ENCODE results near the gene GPR75. TPM values are rescaled to one million over a fixed set of nuclear protein-coding genes. Genes with fewer than 3 reads are reported as not detected.

The GPR75 gene
- 2.3 TPM for total RNA-seq

DNA sequence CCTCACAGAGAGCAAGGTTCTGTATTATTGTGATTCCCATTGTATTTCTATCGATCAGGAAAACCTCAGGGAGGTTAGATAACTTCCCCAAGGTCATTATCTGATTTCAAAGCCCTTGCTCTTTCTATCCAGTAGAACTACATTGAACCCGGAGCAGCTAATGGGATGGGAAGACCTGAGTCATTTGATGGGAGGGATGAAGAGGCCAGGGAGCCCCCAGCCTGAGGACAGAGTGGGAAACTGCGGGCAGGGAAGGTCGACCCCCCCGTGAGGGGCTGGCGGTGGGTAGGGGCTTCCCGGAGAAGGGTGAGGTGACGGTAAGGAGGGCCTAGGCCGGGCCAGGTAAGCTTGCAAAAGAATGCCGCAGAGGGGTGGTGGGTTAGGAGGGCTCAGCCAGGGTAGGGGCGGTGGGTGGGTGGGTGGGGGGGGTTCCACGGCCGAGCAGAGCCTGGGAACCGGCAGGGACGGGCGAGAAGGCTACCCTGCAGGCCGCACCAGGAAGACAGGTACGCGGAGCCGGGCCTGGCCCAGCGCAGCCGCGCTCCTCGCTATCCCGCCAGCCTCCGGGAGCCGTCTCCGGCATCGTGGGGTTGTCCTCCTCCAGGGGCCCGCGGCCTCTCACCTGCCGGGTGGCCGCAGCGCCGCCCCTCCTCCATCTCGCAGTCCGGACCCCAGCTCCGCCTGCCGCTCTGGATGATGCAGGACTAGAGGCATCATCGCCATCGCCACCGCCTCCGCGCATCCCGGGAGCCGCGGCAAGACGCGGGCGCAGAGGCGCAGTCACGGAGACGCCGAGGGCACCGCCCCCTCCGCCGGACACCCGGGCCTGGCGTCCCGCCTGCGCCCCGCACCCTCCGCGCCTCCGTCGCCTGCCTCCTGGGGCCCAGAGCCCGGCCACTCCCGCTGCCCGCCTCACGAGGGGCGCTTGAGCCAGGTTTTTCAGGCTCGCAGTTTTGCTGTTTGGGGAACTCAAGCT lies at the start of gene GPR75:
Gene GPR75 (minus strand): TSS at position 762 of the 976 bp plus-strand sequence. CDS start 5,211 bp downstream, outside the sequence.
- DNase-seq: no peak

DNA sequence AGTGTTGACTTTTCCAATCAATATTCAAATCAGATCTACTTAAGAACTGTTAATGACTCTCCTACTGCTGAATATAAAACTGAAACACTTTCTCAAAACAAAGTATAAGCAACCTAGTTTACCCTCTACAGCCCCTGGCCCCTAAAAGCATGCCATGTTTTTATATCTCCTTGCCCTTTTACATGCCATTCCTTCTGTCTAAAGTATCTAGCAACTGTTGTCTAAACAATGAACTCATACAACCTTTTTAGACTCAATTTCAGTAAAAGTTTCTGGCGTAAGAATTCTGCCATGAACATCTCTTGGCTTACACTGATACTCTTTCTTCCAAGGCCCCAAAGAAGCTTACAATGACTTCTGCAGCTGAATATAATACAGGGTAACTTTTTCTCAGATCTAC lies 47.8 kb upstream of the GPR75 start:
- no peak for DNase-seq

DNA sequence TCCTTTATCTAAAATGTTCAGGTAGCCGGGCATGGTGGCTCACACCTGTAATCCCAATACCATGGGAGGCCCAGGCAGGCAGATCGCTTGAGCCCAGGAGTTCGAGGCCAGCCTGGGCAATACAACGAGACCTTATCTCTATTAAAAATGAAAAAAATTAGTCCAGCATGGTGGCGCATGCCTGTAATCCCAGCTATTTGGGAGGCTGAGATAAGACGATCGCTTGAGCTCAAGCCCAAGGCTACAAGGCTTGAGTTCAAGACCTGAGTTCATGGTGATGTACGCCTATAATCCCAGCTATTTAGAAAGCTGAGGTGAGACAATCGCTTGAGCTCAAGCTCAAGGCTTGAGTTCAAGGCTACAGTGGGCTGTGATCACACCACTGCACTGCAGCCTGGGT lies 45.6 kb upstream of the GPR75 start:
- no peak for DNase-seq

DNA sequence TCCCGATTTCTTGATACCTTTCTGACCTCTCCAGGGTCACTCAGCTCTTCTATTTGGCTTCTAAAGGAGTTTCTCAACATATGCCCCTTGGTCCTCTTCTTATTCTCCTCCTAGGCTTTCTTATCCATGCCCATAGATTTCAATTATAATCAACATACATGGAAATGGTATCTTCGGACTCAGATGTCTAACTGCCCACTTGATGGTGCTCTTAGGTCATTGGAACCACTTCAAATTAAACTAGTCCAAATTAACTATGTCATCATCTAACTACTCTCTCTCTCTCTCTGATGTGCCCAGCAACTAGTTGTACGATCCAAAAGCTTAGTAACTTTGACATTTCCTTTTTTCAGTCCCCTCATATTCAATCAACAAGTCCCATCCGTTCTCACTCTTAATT lies 43.2 kb upstream of the GPR75 start:
- no peak for DNase-seq

DNA sequence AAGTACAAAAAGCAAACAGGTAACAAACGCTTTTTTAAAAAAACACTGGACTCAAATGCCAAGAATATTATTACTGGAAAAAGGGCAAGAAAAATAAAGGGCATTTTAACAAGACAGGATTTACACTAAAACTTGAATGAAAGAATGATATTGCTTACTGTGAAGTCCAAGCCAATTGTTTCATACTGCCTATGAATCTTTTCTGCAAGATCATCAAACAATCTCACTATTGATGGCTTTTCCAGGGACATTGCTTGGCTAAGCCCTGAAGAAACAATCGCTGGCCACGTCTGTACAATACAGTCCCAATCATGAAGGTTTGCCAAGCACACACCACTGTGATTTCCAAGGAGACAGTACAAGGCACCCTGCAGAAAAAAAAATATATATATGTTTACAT lies 41.4 kb upstream of the GPR75 start:
- no peak for DNase-seq

DNA sequence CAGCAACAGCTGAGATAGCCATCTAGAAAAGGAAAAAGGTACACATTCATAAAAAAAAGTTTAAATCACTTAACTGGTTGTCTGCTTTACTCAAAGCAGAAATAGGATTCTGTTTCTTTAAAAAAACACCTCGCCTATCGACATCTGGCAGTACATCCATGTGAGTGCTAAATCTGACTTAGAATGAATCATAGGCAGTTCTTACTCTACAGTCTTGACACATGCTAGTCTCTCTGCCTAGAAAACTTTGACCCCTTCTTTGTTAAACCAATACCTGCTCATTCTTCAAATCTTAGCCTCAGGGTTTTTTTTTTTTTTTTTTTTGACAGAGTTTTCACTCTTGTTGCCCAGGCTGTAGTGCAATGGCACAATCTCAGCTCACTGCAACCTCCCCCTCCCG lies 37.1 kb upstream of the GPR75 start:
- DNase-seq: no peak

DNA sequence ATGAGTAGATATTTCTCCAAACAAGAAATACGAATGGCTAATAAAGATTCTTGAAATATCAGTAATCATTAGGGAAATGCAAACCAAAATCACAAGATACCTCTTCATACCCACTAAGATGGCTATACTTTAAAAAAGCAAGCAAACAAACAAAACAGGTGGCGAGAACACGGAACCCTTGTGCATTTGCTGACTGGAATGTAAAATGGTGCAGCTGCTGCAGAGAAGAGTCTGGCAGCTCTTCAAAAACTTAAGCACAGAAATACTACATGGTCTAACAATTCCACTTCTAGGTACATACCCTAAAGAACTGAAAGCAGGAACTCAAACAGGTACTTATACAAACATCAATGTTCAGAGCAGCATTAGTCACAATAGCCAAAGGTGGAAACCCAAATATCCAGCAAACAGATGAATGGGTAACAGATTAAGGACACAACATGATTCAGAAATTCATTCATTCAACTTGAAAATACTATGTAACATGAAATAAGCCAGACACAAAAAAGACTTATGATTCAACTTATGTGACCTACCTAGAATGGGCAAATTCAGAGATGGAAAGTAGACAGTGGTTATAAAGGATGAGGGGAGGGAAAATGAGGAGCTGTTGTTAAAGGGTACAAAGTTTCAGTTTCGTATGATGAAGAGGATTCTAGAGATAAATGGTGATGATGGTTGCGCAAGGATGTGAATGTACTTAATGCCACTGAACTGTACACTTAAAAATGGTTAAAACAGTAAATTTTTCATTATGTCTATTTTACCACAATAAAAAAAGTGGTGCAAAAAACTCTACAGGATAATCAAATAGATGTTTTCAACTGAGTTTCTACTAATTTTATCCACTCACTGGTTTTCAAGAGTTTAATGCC lies 26.9 kb upstream of the GPR75 start:
- DNase-seq: no peak

DNA sequence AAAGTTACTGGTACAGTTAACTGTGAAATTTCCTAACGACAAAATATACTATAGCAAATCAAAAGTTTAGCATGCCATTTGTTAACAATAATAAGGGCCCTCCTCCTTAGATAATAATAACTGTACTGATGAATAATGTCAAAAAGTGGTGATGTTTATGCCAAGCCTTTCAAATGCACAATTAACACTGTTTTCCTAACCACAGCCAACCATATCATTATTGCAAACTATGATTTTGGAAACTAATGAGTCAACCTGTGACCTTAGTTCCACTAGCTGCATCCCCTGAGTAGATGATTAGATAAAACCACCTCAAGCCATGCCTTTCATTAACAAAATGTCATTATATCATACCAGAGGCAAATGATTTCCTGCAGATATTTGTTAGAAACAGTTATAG lies 25.1 kb upstream of the GPR75 start:
- DNase-seq: no peak

DNA sequence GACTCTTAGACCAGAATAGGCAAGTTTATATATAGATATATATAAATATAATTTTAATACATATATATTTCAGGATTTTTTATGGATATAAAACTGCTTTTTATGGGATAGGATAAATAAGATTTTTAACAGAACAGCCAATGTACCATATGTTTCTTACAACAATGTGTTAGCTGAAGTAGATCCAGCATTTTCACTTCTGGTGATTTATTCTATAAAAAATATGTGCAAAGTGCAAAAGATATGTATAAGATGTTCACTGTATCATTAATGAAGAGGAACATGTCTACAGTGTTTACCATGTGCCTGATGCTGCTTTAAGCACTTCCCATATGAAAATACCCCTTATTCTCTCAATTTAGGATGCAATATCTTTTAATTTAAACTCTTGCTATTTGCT lies 22.2 kb upstream of the GPR75 start:
- DNase-seq: no peak

DNA sequence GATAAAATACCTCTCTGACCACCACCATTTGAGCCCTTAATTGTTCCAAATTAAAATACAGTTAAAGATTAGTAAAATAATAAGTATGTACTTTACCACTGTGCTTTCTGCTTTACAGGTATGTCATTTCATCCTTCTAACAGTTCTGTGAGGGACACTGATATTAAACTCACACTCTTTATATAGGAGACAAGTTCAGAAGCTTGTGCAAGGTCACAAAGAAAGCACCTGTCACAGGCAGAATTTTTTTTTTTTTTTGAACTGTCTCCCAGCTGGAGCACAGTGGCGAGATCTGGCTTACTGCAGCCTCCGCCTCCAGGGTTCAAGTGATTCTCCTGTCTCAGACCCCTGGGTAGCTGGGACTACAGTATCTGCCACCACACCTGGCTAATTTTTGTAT lies 21.6 kb upstream of the GPR75 start:
- DNase-seq: no peak

DNA sequence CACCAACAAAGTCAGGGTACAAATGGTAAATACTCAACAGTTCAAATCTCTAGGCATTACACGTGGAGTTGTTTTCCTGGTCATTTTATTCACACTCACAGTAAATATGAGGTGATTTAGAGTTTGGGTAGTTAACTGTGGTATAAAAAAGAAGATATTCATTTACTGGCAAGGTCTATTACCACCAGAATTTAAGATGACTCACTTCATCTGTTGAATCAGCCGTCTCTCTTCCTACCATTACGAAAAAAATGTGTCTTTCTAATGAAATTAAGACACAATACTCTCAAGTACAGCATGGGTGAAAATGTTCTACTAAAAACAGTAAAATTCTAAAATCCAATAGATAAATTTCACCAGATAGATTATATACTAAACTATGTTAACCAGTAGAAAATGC lies 21.0 kb upstream of the GPR75 start:
- DNase-seq: no peak

DNA sequence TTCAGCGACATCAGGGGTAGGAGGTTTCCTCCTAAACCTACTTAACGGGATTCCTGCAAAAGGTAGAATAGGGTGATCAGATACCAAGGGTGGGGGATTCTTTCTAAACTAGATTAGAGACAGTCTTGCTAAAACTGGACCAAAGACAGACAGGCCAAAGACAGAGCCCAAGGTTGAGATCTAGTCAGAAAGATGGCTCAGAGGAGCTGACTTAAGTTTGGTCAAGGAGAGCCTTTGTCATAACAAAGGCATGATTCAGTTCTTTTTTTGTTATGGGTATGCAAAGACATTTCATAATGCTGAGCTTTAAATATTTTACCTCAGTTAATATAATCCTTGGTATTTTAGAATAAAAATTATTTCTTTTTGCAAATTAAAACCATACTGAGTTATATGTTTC lies 17.8 kb upstream of the GPR75 start:
- DNase-seq: no peak

DNA sequence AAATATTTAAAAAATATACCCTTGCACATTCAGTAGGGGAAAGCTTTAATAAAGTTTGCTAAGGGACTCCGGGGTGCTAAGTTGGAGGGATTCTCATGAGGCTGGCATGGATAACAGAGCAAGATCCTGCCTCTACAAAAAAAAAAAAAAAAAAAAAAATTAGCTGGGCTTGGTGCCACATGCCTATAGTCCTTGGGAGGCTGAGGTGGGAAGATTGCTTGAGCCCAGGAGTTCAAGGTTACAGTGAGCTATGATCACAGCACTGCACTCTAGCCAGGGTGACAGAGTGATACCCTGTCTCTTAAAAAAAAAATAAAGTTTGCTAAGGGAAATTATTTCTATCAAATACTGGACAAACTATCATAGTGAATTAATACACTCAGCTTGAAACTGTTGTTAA lies 17.3 kb upstream of the GPR75 start:
- no peak for DNase-seq

DNA sequence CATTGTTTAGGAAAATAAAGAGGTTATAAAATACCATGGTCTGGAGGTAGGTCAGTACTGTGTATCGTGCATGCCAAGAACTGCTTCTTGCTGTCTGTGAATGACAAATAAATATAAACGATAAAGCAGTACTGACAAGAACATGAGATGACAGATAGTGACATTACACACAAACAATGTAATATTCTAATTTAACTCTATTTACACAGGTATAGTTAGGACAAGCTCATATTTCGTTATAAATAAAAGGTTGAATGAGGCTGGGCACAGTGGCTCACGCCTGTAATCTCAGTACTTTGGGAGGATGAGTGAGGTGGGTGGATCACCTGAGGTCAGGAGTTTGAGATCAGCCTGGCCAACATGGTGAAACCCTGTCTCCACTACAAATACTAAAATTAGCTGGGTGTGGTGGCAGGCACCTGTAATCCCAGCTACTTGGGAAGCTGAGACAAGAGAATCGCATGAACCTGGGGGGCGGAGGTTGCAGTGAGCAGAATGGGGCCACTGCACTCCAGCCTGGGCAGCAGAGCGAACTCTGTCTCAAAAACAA lies 14.7 kb upstream of the GPR75 start:
- DNase-seq: no peak

DNA sequence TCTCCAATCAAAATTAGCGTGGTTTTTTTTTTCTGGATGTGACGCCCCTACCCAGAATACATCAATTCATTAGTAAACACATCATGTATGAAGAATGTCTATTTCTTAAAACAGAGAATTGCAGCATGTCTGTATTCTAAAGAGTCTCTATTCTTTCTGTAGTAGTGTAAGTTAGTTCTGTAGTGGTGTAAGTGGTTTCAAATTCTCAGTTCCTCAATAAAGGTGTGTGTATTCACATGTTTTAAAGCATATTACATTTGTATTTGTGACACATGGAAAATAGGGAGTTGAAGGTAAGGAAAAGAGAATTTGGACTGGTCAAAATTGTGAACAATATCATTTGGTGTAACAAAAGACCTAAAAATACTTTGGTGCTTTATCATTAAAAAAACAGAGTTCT lies 8.0 kb upstream of the GPR75 start:
- no peak for DNase-seq

DNA sequence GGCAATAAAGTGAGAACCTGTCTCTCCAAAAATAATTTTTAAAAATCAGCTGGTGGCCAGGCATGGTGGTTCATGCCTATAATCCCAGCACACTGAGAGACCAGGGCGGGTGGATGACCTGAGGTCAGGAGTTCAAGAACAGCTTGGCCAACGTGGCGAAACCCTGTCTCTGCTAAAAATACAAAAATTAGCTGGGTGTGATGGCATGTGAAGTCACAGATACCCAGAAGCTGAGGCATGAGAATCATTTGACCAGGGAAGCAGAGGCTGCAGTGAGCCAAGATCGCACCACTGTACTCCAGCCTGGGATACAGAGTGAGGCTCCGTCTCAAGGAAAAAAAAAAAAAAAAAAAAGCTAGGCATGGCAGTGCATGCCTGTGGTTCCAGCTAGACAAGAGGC lies 7.4 kb upstream of the GPR75 start:
- DNase-seq: no peak

DNA sequence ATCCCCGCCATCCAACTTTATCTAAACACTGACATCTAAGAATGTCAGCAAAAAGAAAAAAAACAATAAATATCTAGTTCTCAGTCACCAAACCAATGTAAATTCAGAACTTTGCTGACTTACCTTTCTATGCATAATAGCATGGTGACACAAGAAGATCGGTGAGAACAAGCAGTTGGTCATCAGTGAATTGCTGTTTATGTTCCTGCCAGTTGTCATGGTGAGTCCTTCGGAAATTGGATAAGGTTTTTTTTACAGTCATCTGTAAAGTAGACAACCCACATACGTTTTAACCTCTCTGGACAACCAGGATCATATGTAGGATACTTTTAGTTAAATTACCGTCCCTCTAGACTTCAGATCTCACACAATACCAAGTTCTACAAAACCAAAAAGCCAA lies 6.2 kb upstream of the GPR75 start:
- no peak for DNase-seq

DNA sequence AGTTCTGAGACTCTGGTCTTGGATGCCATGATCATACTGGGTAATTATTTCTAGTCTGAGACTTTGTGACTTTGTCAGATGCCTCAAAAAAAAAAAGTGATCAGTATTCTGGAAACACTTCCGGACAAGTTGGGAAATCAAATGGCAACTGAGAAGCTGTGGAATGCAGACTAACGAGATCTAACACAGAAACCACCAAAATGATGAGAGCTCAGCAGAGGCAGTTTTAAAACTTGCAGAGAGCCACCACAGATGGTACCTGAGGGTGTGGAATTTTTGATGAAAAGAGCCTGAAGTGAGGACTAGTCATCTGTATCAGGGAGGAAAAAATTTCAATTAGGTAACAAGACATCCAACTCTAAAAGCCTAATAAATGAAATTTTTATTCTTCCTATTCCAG lies 5.5 kb upstream of the GPR75 start:
- DNase-seq: no peak

DNA sequence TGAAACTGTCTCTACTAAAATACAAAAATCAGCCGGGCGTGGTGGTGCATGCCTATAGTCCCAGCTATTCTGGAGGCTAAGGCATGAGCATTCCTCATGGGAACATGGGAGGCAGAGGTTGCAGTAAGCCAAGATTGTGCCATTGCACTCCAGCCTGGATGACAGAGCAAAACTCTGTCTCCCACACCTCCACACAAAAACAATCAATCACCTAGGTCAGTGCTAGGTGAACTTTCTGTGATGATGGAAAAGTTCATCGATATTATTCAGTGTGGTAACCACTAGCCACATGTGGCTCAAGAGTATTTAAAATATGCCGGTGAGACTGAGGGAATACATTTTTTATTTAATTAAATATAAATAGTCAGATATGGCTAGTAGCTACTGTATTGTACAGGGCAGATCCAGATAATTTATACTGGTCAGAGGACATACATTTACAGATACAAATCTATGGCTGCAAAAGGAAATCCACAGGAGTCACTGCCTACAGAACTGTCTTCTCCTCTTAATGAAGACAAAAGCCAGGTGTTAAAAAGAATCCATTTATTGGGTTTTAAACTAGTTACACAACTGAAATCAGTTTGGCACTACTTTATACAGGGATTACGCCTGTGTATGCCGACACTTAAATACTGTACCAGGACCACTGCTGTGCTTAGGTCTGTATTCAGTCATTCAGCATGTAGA lies 3.9 kb upstream of the GPR75 start:
- DNase-seq: no peak

DNA sequence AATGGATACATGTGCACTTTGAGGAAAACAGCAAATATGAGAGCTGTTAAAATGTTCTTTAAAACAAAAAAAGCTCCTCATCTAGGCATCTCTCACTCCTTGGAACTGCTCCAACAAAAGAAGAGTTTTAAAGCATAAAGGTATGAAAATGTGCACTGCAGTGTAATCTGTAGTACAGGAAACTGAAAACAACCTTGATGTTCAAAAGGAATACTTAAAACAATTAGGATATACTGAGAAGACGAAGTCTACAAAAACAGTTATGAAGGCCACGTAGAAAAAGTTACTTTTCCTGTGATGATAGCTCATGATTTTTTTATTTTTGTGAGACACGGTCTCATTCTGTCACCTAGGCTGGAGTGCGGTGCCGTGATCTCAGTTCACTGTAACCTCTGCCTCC lies 2.1 kb upstream of the GPR75 start:
- no peak for DNase-seq

DNA sequence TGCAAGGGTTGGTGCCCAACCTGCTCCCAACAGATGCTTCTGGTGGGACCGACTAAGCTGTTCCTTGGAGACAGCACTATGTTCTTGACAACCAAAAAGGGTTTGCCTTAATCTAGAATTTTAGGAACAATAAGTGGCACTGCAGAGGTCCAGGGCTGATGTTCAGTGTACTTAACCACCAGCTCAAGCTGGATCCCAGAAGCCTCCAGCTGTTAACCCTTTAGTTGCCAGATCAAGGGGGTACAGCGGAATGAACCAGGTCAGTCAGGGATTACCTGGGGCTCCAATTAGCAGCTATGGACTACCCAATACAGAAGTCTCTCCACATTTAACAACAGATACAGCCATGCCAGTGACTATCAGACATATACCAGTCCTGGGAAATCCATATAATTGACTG lies 3.5 kb downstream of the GPR75 start:
- DNase-seq: no peak

DNA sequence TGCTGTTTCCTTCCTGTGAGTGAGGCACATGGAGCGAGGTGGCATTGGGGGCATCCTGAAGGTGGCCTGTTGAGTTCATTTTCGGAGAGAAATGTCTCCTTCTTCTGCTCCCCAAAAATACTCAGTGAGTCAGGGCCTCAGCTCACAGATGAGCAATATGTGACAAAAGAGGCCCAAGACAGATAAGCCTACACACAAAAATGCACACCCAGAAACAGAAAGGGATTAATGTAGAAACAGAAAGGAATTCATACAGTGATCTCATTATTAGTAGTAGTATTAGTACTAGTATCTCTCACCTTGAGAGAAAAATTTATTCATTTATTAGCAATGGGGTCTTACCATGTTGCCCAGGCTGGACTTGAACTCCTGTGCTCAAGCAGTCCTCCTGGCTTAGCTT lies 5.1 kb downstream of the GPR75 start:
- DNase-seq: no peak

DNA sequence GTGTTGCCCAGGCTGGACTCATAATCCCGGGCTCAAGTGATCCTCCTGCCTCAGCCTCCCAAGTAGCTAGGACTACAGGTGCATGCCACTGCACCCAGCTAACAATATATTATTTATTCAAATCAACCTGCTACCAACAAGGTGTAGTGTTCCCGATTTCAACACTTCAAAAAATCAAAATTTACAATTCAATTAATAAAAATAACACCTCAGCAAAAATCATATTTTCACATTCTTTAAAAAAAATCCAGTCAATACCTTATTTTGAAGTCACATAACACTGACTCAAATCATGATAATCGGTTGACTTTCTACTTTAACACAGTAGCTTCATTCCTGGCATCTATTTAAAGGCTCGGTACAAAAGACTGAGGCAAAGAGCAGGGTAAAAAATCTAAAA lies 7.2 kb downstream of the GPR75 start:
- no peak for DNase-seq
